Astrocyte (in vitro differentiated cells and primary cell): ENCODE results near the gene ANKEF1. TPM values are rescaled to one million over a fixed set of nuclear protein-coding genes. Genes with fewer than 3 reads are reported as not detected.

ENCODE experiments used
- DNase-seq: peaks from one replicate; pipeline ENCODE4 v3.0.0-alpha.2; 2010; ENCODE audit warnings: low read depth
- FAIRE-seq: peaks from 2 replicates; lab custom pipeline; 2011; peaks lifted over from hg19 to GRCh38; lab: Jason Lieb, UNC
- H2AFZ ChIP-seq: 2 replicates; pipeline ENCODE4 v1.6.0; 2012; ENCODE audit warnings: low read depth, low read length, inconsistent platforms
- H3K27ac ChIP-seq: 2 replicates; pipeline ENCODE4 v1.5.1; 2011; ENCODE audit warnings: low read depth, low read length, inconsistent platforms
- H3K27me3 ChIP-seq: 2 replicates; pipeline ENCODE4 v1.6.0; 2011; ENCODE audit warnings: low read length, inconsistent platforms; ENCODE audit not compliant: insufficient read depth
- H3K36me3 ChIP-seq: 2 replicates; pipeline ENCODE4 v1.5.1; 2011; ENCODE audit warnings: low read length, inconsistent platforms; ENCODE audit not compliant: insufficient read depth
- H3K4me1 ChIP-seq: 2 replicates; pipeline ENCODE4 v1.5.1; 2011; ENCODE audit warnings: low read length, inconsistent platforms; ENCODE audit not compliant: insufficient read depth
- H3K4me2 ChIP-seq: 2 replicates; pipeline ENCODE4 v1.6.0; 2012; ENCODE audit warnings: low read length, inconsistent platforms
- H3K4me3 ChIP-seq: 2 replicates; pipeline ENCODE4 v1.5.1; 2011; ENCODE audit warnings: low read depth, mild to moderate bottlenecking, low read length, inconsistent platforms; ENCODE audit not compliant: insufficient read depth
- H3K79me2 ChIP-seq: 2 replicates; pipeline ENCODE4 v1.6.0; 2012; ENCODE audit warnings: mild to moderate bottlenecking, low read length, inconsistent platforms; ENCODE audit not compliant: insufficient read depth
- H3K9ac ChIP-seq: 2 replicates; pipeline ENCODE4 v1.6.0; 2012; ENCODE audit warnings: mild to moderate bottlenecking, low read length, inconsistent platforms
- H3K9me3 ChIP-seq: 2 replicates; pipeline ENCODE4 v1.5.1; 2012; ENCODE audit warnings: low read depth, mild to moderate bottlenecking, low read length, inconsistent platforms; ENCODE audit not compliant: insufficient read depth
- H4K20me1 ChIP-seq: 2 replicates; pipeline ENCODE4 v1.6.0; 2012; ENCODE audit warnings: low read length, inconsistent platforms; ENCODE audit not compliant: insufficient read depth
- H3K27ac Mint-ChIP-seq: one replicate; pipeline ENCODE4 v1.8.0; 2021; ENCODE audit warnings: mild to moderate bottlenecking, mixed read lengths; ENCODE audit not compliant: unreplicated experiment
- H3K27me3 Mint-ChIP-seq: one replicate; pipeline ENCODE4 v1.8.0; 2021; ENCODE audit warnings: low read depth, mixed read lengths; ENCODE audit not compliant: unreplicated experiment
- H3K36me3 Mint-ChIP-seq: one replicate; pipeline ENCODE4 v1.8.0; 2021; ENCODE audit warnings: low read depth, mixed read lengths; ENCODE audit not compliant: unreplicated experiment
- H3K4me1 Mint-ChIP-seq: one replicate; pipeline ENCODE4 v1.8.0; 2021; ENCODE audit warnings: low read depth, mixed read lengths; ENCODE audit not compliant: unreplicated experiment
- H3K4me3 Mint-ChIP-seq: one replicate; pipeline ENCODE4 v1.8.0; 2021; ENCODE audit warnings: mild to moderate bottlenecking, moderate library complexity, mixed read lengths; ENCODE audit not compliant: unreplicated experiment
- H3K9me3 Mint-ChIP-seq: one replicate; pipeline ENCODE4 v1.8.0; 2021; ENCODE audit warnings: mild to moderate bottlenecking, mixed read lengths; ENCODE audit not compliant: unreplicated experiment
- CTCF ChIP-seq: IDR thresholded peaks from 2 replicates; pipeline ENCODE4 v1.5.1; 2011; ENCODE audit warnings: low read depth, mild to moderate bottlenecking, inconsistent platforms, low read length, moderate library complexity; ENCODE audit not compliant: insufficient read depth
- EZH2 ChIP-seq: IDR thresholded peaks from 2 replicates; pipeline ENCODE4 v1.6.1; 2012; ENCODE audit warnings: mild to moderate bottlenecking, low read length, inconsistent platforms; ENCODE audit not compliant: insufficient read depth
- total RNA-seq: library from RNA; stranded (reverse); gene quantifications from 2 replicates; pipeline ENCODE4 v1.2.1, GENCODE V29; 2021

ANKEF1 gene
- total RNA-seq, 1 donor from 2014 or later: 3.4 TPM

- Mint-ChIP-seq H3K36me3 (no peaks in the 10 kb centered on the region), H3K9me3 (no peaks in the 10 kb centered on the region), H3K27me3 (peaks cover 1% of the 10 kb centered on the region), H3K4me3 (no peak overlapping the region), H3K4me1 (peaks cover 20% of the 10 kb centered on the region), H3K27ac (no peak overlapping the region)
- no peaks in the 10 kb centered on the region for H3K79me2 ChIP-seq
- peaks cover 12% of the 10 kb centered on the region for H3K4me1 ChIP-seq
- no peak for FAIRE-seq
- H3K4me3 ChIP-seq: no peak overlapping the region
- TF ChIP-seq EZH2: no peak
- no peak for TF ChIP-seq CTCF
- H3K27ac ChIP-seq: no peak overlapping the region
- no peaks in the 10 kb centered on the region for H3K36me3 ChIP-seq
- no peak overlapping the region for H3K9ac ChIP-seq
- no peaks in the 10 kb centered on the region for H4K20me1 ChIP-seq
- no peak for DNase-seq
- H3K4me2 ChIP-seq: no peak overlapping the region
- no peak overlapping the region for H2AFZ ChIP-seq
- no peaks in the 10 kb centered on the region for H3K9me3 ChIP-seq
- H3K27me3 ChIP-seq: no peaks in the 10 kb centered on the region
Observed at GRCh38 chr20:10075606-10076005, 40.8 kb downstream of the ANKEF1 start.

DNA sequence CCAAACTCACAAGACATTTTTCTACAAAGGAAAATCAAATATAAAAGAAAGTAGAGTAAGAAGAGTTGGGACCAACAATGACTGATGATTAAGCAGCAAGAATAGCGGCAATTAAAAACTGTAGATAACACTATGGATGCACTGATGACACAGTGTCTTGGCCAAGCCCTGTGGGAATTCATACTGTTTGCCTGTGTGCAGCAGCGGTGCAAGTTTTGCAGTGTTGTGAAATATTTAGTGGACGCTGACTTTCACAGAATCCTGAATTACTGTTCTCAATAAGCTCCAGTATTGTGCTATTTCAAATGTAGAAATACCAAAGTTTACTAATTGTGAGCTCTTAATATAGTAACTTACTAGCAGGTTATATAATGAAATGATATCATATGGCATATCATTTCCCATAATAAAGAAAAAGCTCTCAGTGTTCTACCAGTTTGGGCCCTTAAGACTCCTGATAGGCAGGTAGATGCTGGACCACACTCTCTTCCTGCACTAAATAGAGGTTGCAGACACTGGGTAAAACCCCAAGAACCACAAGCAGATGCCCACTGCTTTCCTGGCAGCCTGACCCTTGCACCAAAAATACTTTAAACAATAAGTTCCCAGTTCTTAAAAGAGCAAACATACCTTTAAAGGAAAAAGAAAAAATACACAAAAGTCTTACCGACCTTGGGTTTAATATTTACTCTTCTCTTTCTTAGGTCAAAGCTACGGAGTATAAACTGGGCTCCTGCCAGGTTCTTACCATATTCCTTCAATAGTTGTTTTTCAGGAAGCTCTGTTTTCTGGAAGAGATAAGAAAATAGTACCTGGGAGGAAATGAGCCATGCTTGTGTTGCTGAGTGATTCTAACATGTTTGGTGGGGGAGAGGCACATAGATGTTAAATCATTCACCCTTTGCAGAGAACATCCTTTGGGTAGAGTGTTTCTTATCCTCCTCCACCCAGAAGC, 41.6 kb downstream of the ANKEF1 start:
- peak; percentile 17 for FAIRE-seq

More for the DNA sequence above, 41.6 kb downstream of the ANKEF1 start:
- peak; percentile 3 for DNase-seq
- no peaks in the 10 kb centered on the region for H4K20me1 ChIP-seq
- no peaks in the 10 kb centered on the region for H3K9me3 ChIP-seq
- peak overlapping the region; percentile 14 for H3K4me2 ChIP-seq
- no peak overlapping the region for H3K27ac ChIP-seq
- H3K4me1 Mint-ChIP-seq: peaks cover 20% of the 10 kb centered on the region
- no peak overlapping the region for H3K27ac Mint-ChIP-seq
- no peak overlapping the region for H2AFZ ChIP-seq
- no peaks in the 10 kb centered on the region for H3K36me3 Mint-ChIP-seq
- H3K4me3 Mint-ChIP-seq: no peak overlapping the region
- H3K9ac ChIP-seq: no peak overlapping the region
- H3K36me3 ChIP-seq: no peaks in the 10 kb centered on the region
- TF ChIP-seq EZH2 (no peak), CTCF (no peak)
- H3K27me3 Mint-ChIP-seq: peaks cover 1% of the 10 kb centered on the region
- H3K9me3 Mint-ChIP-seq: no peaks in the 10 kb centered on the region
- peaks cover 12% of the 10 kb centered on the region for H3K4me1 ChIP-seq
- no peaks in the 10 kb centered on the region for H3K79me2 ChIP-seq
- no peaks in the 10 kb centered on the region for H3K27me3 ChIP-seq
- no peak overlapping the region for H3K4me3 ChIP-seq
